ENCODE data around the gene RBM24. TPM values are rescaled to one million over a fixed set of nuclear protein-coding genes. Genes with fewer than 3 reads are reported as not detected.

Gene RBM24
- total and polyA plus RNA-seq, 2 of the 13 experiments (the other 11 are each of a cell fraction or from before 2014, with no cell fraction given), result 1.5 to 14.2 TPM

DNA sequence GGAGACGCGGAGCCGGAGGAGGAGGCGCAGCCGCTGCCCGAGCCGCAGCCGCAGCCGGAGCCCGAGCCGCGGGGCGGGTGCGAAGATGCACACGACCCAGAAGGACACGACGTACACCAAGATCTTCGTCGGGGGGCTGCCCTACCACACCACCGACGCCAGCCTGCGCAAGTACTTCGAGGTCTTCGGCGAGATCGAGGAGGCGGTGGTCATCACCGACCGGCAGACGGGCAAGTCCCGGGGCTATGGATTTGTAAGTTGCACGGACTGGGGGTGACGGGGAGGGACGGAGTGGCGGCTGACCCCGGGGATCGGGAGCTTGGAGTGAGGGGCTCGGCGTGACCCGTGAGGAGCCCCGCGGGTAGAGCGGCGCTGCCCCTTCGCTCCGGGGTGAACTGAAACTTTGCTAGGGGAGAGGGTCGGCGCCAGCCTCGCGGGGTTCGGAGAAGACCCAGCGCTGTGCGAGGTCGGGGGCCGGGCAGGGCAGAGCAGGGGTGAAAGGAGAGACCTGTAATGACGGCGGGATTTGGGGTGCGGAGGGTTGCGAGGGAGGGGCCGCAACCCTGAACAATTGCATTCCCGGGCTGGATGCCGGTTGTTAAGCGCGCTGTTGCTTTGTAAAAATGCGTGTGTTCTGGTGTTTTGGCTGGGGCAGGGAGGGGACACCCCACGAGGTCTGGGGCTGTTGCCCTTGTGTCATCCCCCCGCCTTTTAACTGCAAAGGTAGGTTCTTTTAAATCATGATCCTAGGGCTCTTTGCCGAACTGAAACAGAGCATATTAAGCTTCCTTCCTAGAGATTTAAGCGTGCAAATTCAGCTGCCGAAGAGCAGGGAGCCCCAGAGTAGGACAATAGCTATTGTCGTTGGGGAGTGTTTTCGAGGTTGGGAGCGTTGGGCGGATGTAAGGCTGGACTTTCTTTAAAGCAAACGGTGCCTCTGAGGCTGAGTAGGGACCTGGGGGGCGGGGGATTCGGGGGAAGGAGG lies 628 bp downstream of the RBM24 start (continued):
- TF ChIP-seq ASH2L (IDR thresholded peaks at IDR 0.05; ENCODE audit: insufficient read length, low read depth, low read length) (peak; percentile 52), MTF2 (CRISPR knock-in tag; IDR thresholded peaks at IDR 0.05; ENCODE audit: borderline replicate concordance) (0 out of 2 replicates have a peak, but pooled peaks have one; percentile 49), ZNF589 (CRISPR knock-in tag; conservative IDR thresholded peaks at IDR 0.05) (0 out of 2 replicates have a peak, but pooled peaks have one; percentile 40), CHCHD3 (CRISPR knock-in tag; IDR thresholded peaks at IDR 0.05) (0 out of 2 replicates have a peak, but pooled peaks have one; percentile 65), ZNF619 (CRISPR knock-in tag; IDR thresholded peaks at IDR 0.05) (0 out of 2 replicates have a peak, but pooled peaks have one; percentile 36), ELK4 (CRISPR knock-in tag; IDR thresholded peaks at IDR 0.05; ENCODE audit: borderline replicate concordance) (0 out of 2 replicates have a peak, but pooled peaks have one; percentile 13), ZFY (CRISPR knock-in tag; IDR thresholded peaks at IDR 0.05) (0 out of 2 replicates have a peak, but pooled peaks have one; percentile 23), ZNF446 (CRISPR knock-in tag; IDR thresholded peaks at IDR 0.05) (0 out of 2 replicates have a peak, but pooled peaks have one; percentile 25), SOX5 (CRISPR knock-in tag; IDR thresholded peaks at IDR 0.05; ENCODE audit: borderline replicate concordance) (peak; percentile 77; the same call in 1 of the 2 replicates), ZNF766 (CRISPR knock-in tag; IDR thresholded peaks at IDR 0.05; ENCODE audit: borderline replicate concordance) (peak; percentile 39; the same call in 1 of the 2 replicates), ZUFSP (CRISPR knock-in tag; IDR thresholded peaks at IDR 0.05; ENCODE audit: borderline replicate concordance) (no peak), DNMT1 (CRISPR knock-in tag; IDR thresholded peaks at IDR 0.05) (no peak), ZNF891 (CRISPR knock-in tag; IDR thresholded peaks at IDR 0.05) (peak; percentile 82), FOSL2 (CRISPR knock-in tag; IDR thresholded peaks at IDR 0.05) (0 out of 2 replicates have a peak, but pooled peaks have one; percentile 3), ZNF180 (CRISPR knock-in tag; IDR thresholded peaks at IDR 0.05; ENCODE audit: borderline replicate concordance, low read depth) (peak; percentile 82; the same call in 1 of the 2 replicates), NCOA1 (CRISPR knock-in tag; IDR thresholded peaks at IDR 0.05) (0 out of 2 replicates have a peak, but pooled peaks have one; percentile 37), POGZ (CRISPR knock-in tag; IDR thresholded peaks at IDR 0.05) (peak; percentile 29; the same call in 1 of the 2 replicates), ZNF777 (CRISPR knock-in tag; IDR thresholded peaks at IDR 0.05) (peak; percentile 96), ZSCAN20 (CRISPR knock-in tag; IDR thresholded peaks at IDR 0.05; ENCODE audit: borderline replicate concordance) (no peak)
- TF ChIP-seq, protein P1, sequence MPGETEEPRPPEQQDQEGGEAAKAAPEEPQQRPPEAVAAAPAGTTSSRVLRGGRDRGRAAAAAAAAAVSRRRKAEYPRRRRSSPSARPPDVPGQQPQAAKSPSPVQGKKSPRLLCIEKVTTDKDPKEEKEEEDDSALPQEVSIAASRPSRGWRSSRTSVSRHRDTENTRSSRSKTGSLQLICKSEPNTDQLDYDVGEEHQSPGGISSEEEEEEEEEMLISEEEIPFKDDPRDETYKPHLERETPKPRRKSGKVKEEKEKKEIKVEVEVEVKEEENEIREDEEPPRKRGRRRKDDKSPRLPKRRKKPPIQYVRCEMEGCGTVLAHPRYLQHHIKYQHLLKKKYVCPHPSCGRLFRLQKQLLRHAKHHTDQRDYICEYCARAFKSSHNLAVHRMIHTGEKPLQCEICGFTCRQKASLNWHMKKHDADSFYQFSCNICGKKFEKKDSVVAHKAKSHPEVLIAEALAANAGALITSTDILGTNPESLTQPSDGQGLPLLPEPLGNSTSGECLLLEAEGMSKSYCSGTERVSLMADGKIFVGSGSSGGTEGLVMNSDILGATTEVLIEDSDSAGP (CRISPR knock-in tag; IDR thresholded peaks at IDR 0.05; ENCODE audit: borderline replicate concordance), result peak; percentile 49
- TF ChIP-seq, protein P2, sequence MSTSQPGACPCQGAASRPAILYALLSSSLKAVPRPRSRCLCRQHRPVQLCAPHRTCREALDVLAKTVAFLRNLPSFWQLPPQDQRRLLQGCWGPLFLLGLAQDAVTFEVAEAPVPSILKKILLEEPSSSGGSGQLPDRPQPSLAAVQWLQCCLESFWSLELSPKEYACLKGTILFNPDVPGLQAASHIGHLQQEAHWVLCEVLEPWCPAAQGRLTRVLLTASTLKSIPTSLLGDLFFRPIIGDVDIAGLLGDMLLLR (CRISPR knock-in tag; IDR thresholded peaks at IDR 0.05), result peak; percentile 59; the same call in 1 of the 2 replicates

Measured in HepG2 (cell line).